ENCODE measurements around the gene IFNAR2. TPM values are rescaled to one million over a fixed set of nuclear protein-coding genes. Genes with fewer than 3 reads are reported as not detected.
A peak's percentile ranks its signal among the peaks of the same experiment; 100 is the strongest.

Gene IFNAR2
- total and polyA plus RNA-seq, 4 experiments from 2014 or later: 76.5 to 81.1 (median 77.8) TPM

DNA sequence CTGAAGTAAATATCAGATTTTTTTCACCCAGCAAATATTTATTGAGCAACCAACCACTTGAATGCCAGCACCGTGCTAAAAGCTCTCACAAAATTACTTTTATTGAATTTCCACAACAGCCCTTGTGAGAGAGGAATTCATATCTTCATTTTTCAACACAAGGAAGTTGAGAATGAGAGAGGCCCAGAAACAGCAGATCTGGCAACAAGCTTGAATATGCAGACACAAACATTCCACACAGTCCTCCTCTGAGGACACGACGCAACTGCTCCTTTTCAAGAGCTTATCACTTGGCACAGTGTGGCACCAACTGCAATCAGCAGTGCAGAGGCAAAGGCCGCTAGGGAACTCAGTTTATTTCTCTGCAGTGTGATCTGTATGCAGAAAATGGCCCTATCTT lies 32.2 kb upstream of the IFNAR2 start:
- DNase-seq: no peak
- H3K27ac Mint-ChIP-seq: no peak overlapping the region
- Histone ChIP-seq H3K36me3 (ENCODE audit: insufficient read depth, low read length) (no peaks in the 10 kb centered on the region), H3K27me3 (ENCODE audit: insufficient read depth, low read length) (no peaks in the 10 kb centered on the region), H3K27ac (ENCODE audit: low read depth, low read length) (no peak overlapping the region), H3K4me1 (ENCODE audit: insufficient read depth, low read length) (peaks cover 16% of the 10 kb centered on the region), H3K4me3 (ENCODE audit: low read length in 2 of 2) (no peak overlapping the region), H3K9me3 (ENCODE audit: control insufficient read depth in 1 of 2, low read length in 2 of 2) (no peaks in the 10 kb centered on the region)
- peaks cover 12 to 27% (median 19%) of the 10 kb centered on the region in 4 donors for H3K4me1 Mint-ChIP-seq
- H3K4me3 Mint-ChIP-seq: no peak overlapping the region
- no peaks in the 10 kb centered on the region for H3K9me3 Mint-ChIP-seq
- H3K36me3 Mint-ChIP-seq: no peaks in the 10 kb centered on the region
- intact Hi-C loops (cut with micrococcal nuclease): loop anchor here (1.0 to 2.0 kb wide), 6 partner anchors 65 to 544 kb away; no protein-coding TSS in a partner anchor
- CTCF ChIA-PET (ENCODE audit: partially characterized antibody): interaction anchor here (0.6 to 7.6 kb wide), 62 partner anchors 8 to 408 kb away, joined by 3 to 113 read pairs (median 5); partner anchors contain the start of genes IL10RB and OLIG2
- H3K27me3 Mint-ChIP-seq: peaks cover 3 to 5% of the 10 kb centered on the region in 2 donors
- POLR2A ChIA-PET (ENCODE audit: partially characterized antibody): interaction anchor here (0.8 to 2.7 kb wide), 6 partner anchors 11 to 257 kb away, joined by 3 to 13 read pairs (median 4); no protein-coding TSS in a partner anchor

DNA sequence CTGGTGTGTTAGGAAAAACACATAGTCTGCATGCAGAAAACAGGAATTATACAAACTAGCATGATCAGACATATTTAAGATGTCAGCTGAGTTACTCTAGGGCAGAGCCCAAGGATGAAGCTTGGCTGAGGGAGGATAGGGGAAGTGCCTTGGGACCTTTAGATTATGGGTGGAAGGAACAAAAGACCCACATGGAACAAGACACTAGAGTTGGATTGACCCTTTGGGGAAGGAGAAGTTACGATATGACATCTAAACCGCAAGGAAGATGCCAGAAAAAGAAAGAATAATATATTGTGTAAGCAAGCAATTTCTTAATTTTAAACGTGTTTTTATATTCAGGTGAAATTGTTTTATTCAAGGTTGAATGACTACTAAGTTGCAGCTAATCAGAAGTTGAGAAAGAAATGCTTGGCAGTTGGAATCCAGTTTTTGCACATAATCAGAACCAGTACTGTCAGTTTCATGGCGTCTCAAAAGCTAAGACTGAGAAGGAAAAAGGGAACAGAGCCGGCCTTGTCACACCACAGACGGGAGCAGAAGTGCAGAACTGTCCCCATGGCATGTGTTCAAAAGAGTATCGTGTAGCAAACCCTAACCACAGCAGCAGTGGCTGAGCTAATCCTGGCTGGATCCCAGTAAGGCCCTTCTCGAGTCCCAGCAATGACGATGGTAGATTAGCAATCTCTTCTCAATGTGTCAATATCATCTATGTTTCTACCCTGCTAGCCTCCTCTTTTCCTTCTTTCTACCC lies 31.2 kb upstream of the IFNAR2 start:
- no peak overlapping the region for H3K4me3 Mint-ChIP-seq
- intact Hi-C loops (cut with micrococcal nuclease): loop anchor here (1.0 to 2.0 kb wide), 6 partner anchors 32 to 247 kb away; partner anchors contain the start of gene IL10RB
- H3K9me3 ChIP-seq (ENCODE audit: control insufficient read depth in 1 of 2, low read length in 2 of 2): no peaks in the 10 kb centered on the region
- peaks cover 2 to 3% of the 10 kb centered on the region in 2 donors for H3K27me3 Mint-ChIP-seq
- H3K4me1 ChIP-seq (ENCODE audit: insufficient read depth, low read length): peaks cover 16% of the 10 kb centered on the region
- no peak for DNase-seq
- H3K36me3 ChIP-seq (ENCODE audit: insufficient read depth, low read length): no peaks in the 10 kb centered on the region
- no peak overlapping the region for H3K27ac Mint-ChIP-seq
- peaks cover 15 to 34% (median 25%) of the 10 kb centered on the region in 4 donors for H3K4me1 Mint-ChIP-seq
- no peak overlapping the region for H3K4me3 ChIP-seq (ENCODE audit: low read length in 2 of 2)
- H3K36me3 Mint-ChIP-seq: no peaks in the 10 kb centered on the region
- H3K9me3 Mint-ChIP-seq: no peaks in the 10 kb centered on the region
- no peaks in the 10 kb centered on the region for H3K27me3 ChIP-seq (ENCODE audit: insufficient read depth, low read length)
- H3K27ac ChIP-seq (ENCODE audit: low read depth, low read length): no peak overlapping the region
- ChIA-PET POLR2A (ENCODE audit: partially characterized antibody) (interaction anchor here (1.1 to 2.7 kb wide), 3 partner anchors 163 to 246 kb away, joined by 3 to 13 read pairs (median 3); no protein-coding TSS in a partner anchor), CTCF (ENCODE audit: partially characterized antibody) (interaction anchor here (0.8 to 7.6 kb wide), 23 partner anchors 9 to 407 kb away, joined by 3 to 113 read pairs (median 6); partner anchors contain the start of gene IFNAR2)

DNA sequence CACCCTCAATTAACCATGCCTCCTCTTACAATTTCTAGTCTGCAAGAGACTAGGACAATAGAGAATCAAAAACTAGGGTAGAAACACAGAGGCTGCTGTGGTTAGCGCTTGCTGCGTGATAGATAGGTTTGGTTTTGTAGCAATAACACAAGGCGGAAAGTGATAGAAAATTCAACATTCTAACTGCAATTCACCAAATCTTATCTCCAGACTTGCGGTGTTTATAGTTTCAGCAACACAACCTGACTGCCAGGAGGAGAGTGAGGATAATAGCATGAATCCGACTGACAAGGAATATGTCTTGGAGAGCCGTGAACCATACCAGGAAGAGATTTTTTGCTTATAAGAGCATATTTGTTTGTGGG lies 30.7 kb upstream of the IFNAR2 start:
- ChIA-PET POLR2A (ENCODE audit: partially characterized antibody) (interaction anchor here (1.3 kb wide), 1 partner anchor 246 kb away, joined by 10 read pairs; no protein-coding TSS in a partner anchor), CTCF (ENCODE audit: partially characterized antibody) (interaction anchor here (0.8 to 7.6 kb wide), 16 partner anchors 10 to 407 kb away, joined by 3 to 113 read pairs (median 7); partner anchors contain the start of gene IFNAR2)
- Histone ChIP-seq H3K27ac (ENCODE audit: low read depth, low read length) (no peak overlapping the region), H3K36me3 (ENCODE audit: insufficient read depth, low read length) (no peaks in the 10 kb centered on the region), H3K9me3 (ENCODE audit: control insufficient read depth in 1 of 2, low read length in 2 of 2) (no peaks in the 10 kb centered on the region), H3K27me3 (ENCODE audit: insufficient read depth, low read length) (no peaks in the 10 kb centered on the region), H3K4me1 (ENCODE audit: insufficient read depth, low read length) (peaks cover 16% of the 10 kb centered on the region), H3K4me3 (ENCODE audit: low read length in 2 of 2) (no peak overlapping the region)
- Mint-ChIP-seq H3K9me3 (no peaks in the 10 kb centered on the region), H3K27me3 (peaks cover 2 to 3% of the 10 kb centered on the region in 2 donors), H3K4me3 (no peak overlapping the region), H3K27ac (peak overlapping the region in 1 of 7 donors; percentile 80), H3K4me1 (peaks cover 18 to 39% (median 30%) of the 10 kb centered on the region in 4 donors), H3K36me3 (no peaks in the 10 kb centered on the region)
- DNase-seq: no peak
- intact Hi-C loops (cut with micrococcal nuclease): loop anchor here (1.0 to 2.0 kb wide), 6 partner anchors 32 to 246 kb away; partner anchors contain the start of gene IL10RB

DNA sequence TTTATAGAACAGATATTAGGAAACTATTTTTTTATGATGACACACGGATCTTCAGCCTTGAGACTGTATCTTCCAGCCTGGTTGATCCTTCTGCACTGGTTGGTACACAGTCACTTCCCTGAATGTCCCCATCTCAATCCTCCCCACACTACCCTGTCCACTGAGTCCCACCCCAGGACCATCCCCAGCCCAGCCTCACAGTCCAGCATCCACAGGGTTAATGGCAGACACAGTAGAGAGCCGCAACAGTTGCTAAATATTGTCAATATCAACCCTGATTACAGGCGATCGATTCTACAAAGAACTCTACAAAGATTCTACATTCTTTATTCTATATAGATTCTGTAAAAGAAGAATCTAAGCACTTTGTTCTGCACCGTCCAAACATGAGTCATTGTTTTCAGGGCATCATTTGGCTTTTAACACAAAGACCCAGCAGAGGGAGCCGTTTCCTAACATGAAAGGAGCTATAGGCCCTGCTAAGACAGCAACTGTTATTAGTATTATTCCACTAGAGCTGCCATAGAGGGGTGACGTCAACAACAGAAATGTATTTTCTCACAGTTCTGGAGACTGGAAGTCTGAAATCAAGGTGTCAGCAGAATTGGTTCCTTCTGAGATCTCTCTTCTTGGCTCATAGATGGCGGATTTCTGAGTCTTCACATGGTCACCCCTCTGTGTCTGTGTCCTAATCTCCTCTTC lies 30.1 kb upstream of the IFNAR2 start:
- ChIA-PET CTCF (ENCODE audit: partially characterized antibody) (interaction anchor here (0.6 to 3.3 kb wide), 27 partner anchors 10 to 367 kb away, joined by 3 to 47 read pairs (median 4); partner anchors contain the start of genes IFNAR1, IFNAR2 and IL10RB), POLR2A (ENCODE audit: partially characterized antibody) (interaction anchor here (0.6 to 2.0 kb wide), 13 partner anchors 14 to 471 kb away, joined by 3 to 25 read pairs (median 4); partner anchors contain the start of genes IFNAR1 and IL10RB)

DNA sequence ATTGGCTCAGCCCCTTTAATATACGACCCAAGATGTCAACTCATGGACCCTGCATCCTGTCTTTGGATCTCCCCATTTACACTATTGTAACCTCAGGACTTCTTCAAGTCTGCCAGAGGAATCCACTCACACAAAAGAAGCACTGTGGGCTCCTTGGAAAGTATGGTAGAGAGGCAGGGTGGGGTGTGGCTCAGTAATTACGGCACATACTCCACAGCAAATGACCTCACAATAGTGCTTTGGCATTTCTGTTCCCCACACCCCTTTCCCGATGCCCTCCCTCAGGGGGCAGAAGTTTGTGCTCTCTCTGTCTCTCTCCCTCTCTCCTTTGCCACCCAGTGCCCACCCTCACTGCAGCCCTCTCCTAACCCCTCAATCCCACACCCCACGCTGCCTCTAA lies 27.8 kb upstream of the IFNAR2 start:
- Mint-ChIP-seq H3K9me3 (no peaks in the 10 kb centered on the region), H3K27me3 (no peaks in the 10 kb centered on the region), H3K4me1 (peaks cover 35 to 61% (median 46%) of the 10 kb centered on the region in 4 donors), H3K27ac (peak overlapping the region in 5 of 7 donors; percentile 1 to 77 (median 28)), H3K36me3 (no peaks in the 10 kb centered on the region), H3K4me3 (no peak overlapping the region)
- POLR2A ChIA-PET (ENCODE audit: partially characterized antibody): no interaction called here
- intact Hi-C loops (cut with micrococcal nuclease): loop anchor here (2.0 kb wide), 1 partner anchor 403 kb away; no protein-coding TSS in a partner anchor
- no peak for DNase-seq
- no peaks in the 10 kb centered on the region for H3K36me3 ChIP-seq (ENCODE audit: insufficient read depth, low read length)
- peaks cover 35% of the 10 kb centered on the region for H3K4me1 ChIP-seq (ENCODE audit: insufficient read depth, low read length)
- no peaks in the 10 kb centered on the region for H3K9me3 ChIP-seq (ENCODE audit: control insufficient read depth in 1 of 2, low read length in 2 of 2)
- H3K4me3 ChIP-seq (ENCODE audit: low read length in 2 of 2): no peak overlapping the region
- H3K27ac ChIP-seq (ENCODE audit: low read depth, low read length): no peak overlapping the region
- CTCF ChIA-PET (ENCODE audit: partially characterized antibody): interaction anchor here (0.8 to 3.3 kb wide), 4 partner anchors 38 to 404 kb away, joined by 3 to 47 read pairs (median 13); no protein-coding TSS in a partner anchor
- no peaks in the 10 kb centered on the region for H3K27me3 ChIP-seq (ENCODE audit: insufficient read depth, low read length)

More for the DNA sequence above, 30.1 kb upstream of the IFNAR2 start:
- Mint-ChIP-seq H3K4me3 (no peak overlapping the region), H3K36me3 (no peaks in the 10 kb centered on the region), H3K9me3 (no peaks in the 10 kb centered on the region), H3K27ac (peak overlapping the region in 6 of 7 donors; percentile 65 to 88 (median 80)), H3K27me3 (peaks cover 2 to 3% of the 10 kb centered on the region in 2 donors), H3K4me1 (peaks cover 22 to 43% (median 32%) of the 10 kb centered on the region in 4 donors)
- peaks cover 18% of the 10 kb centered on the region for H3K4me1 ChIP-seq (ENCODE audit: insufficient read depth, low read length)
- intact Hi-C loops (cut with micrococcal nuclease): loop anchor here (1.0 to 2.0 kb wide), 9 partner anchors 31 to 405 kb away; partner anchors contain the start of gene IL10RB
- no peak overlapping the region for H3K4me3 ChIP-seq (ENCODE audit: low read length in 2 of 2)
- no peaks in the 10 kb centered on the region for H3K27me3 ChIP-seq (ENCODE audit: insufficient read depth, low read length)
- DNase-seq: peak; percentile 80 to 92 (median 84)
- no peaks in the 10 kb centered on the region for H3K9me3 ChIP-seq (ENCODE audit: control insufficient read depth in 1 of 2, low read length in 2 of 2)
- no peak overlapping the region for H3K27ac ChIP-seq (ENCODE audit: low read depth, low read length)
- H3K36me3 ChIP-seq (ENCODE audit: insufficient read depth, low read length): no peaks in the 10 kb centered on the region

DNA sequence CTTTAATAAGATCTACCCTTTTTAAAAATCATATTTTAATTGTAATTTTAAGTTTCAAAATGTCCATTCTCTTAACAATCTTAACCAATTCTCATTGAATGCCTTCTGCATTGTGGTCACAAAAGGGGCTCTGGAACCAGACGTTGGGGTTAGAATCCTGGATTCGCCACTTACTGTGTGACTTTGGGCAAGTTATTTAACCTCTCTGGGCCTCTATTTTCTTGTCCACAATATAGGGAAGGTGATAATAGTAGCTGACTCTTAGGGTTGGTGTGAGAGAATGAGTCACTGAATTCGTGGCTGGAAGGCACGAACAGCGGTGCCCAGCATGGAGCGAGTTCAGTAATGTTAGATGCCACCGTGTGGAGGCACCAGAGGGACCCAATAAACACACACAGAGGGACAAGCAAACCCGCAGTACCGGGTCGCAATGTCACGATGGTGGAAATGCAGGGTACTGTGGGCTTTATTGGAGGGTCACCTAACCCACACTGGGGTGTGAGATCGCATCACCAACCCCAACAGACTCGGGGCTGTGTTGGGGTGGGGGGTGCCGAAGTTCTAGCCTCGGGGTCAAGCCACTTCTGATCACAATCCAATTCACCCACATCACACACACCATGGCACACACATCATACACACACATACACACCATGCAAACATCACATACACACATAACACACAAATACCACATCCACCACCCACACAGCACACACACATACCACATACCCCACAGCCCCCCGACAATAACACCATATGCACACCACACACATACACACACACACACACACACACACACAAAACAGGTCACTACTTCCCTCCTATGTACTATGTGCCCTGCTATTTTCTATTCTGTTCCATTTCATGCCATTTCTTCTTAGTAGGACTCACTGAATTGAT lies 27.0 kb upstream of the IFNAR2 start:
- no peaks in the 10 kb centered on the region for H3K36me3 Mint-ChIP-seq

More for the DNA sequence above, 27.0 kb upstream of the IFNAR2 start:
- Histone ChIP-seq H3K9me3 (ENCODE audit: control insufficient read depth in 1 of 2, low read length in 2 of 2) (no peaks in the 10 kb centered on the region), H3K4me1 (ENCODE audit: insufficient read depth, low read length) (peaks cover 39% of the 10 kb centered on the region), H3K27ac (ENCODE audit: low read depth, low read length) (no peak overlapping the region), H3K27me3 (ENCODE audit: insufficient read depth, low read length) (no peaks in the 10 kb centered on the region), H3K4me3 (ENCODE audit: low read length in 2 of 2) (no peak overlapping the region), H3K36me3 (ENCODE audit: insufficient read depth, low read length) (no peaks in the 10 kb centered on the region)
- intact Hi-C loops (cut with micrococcal nuclease): no loop called here
- peak overlapping the region; percentile 1 to 72 (median 59) for H3K27ac Mint-ChIP-seq
- no peaks in the 10 kb centered on the region for H3K9me3 Mint-ChIP-seq
- POLR2A ChIA-PET (ENCODE audit: partially characterized antibody): interaction anchor here (1.0 kb wide), 1 partner anchor 159 kb away, joined by 7 read pairs; no protein-coding TSS in a partner anchor
- H3K4me1 Mint-ChIP-seq: peaks cover 38 to 66% (median 48%) of the 10 kb centered on the region in 4 donors
- no peak overlapping the region for H3K4me3 Mint-ChIP-seq
- CTCF ChIA-PET (ENCODE audit: partially characterized antibody): interaction anchor here (1.2 to 3.3 kb wide), 9 partner anchors 37 to 243 kb away, joined by 3 to 47 read pairs (median 6); partner anchors contain the start of gene IL10RB
- no peak for DNase-seq
- H3K27me3 Mint-ChIP-seq: no peaks in the 10 kb centered on the region

Measured in CD4-positive, alpha-beta memory T cell (primary cell).